GM12874 (cell line): Measurements from ENCODE around the gene BCL11A.

Experiments used
- CTCF ChIP-seq: IDR thresholded peaks from 2 replicates; pipeline ENCODE4 v1.5.1; 2011; ENCODE audit warnings: low read depth, mild to moderate bottlenecking, control low read depth, low read length, moderate library complexity; ENCODE audit not compliant: insufficient read depth

Gene BCL11A

GRCh38 chr2:60541056-60541651 is 12.3 kb downstream of the BCL11A start:
- no peak for TF ChIP-seq CTCF

GRCh38 chr2:60540074-60540473 is 13.4 kb downstream of the BCL11A start:
- no peak for TF ChIP-seq CTCF

- TF ChIP-seq CTCF = no peak
Observed at GRCh38 chr2:60539140-60539539, 14.3 kb downstream of the BCL11A start.

DNA sequence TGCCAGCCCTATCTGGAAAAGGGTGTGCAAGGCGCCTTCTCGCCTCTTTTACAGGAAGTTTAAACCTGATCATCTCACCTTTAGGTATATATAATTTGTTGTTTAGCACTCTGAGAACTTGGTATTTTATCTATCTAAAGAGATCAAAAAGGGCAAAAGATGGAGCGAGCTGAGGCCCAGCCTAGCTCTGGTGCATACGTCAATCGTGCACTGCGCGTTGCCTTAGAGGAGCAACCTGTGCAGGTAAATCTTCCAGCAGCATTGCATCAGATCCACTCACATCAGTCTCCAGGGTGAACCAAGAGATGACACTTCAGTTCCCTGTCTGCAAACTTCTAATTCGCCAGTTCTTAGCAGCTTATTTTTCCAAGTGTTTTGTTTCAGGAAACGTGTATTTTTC is 15.4 kb downstream of the BCL11A start:
- TF ChIP-seq CTCF = no peak

GRCh38 chr2:60536746-60537145 is 16.7 kb downstream of the BCL11A start:
- no peak for TF ChIP-seq CTCF

DNA sequence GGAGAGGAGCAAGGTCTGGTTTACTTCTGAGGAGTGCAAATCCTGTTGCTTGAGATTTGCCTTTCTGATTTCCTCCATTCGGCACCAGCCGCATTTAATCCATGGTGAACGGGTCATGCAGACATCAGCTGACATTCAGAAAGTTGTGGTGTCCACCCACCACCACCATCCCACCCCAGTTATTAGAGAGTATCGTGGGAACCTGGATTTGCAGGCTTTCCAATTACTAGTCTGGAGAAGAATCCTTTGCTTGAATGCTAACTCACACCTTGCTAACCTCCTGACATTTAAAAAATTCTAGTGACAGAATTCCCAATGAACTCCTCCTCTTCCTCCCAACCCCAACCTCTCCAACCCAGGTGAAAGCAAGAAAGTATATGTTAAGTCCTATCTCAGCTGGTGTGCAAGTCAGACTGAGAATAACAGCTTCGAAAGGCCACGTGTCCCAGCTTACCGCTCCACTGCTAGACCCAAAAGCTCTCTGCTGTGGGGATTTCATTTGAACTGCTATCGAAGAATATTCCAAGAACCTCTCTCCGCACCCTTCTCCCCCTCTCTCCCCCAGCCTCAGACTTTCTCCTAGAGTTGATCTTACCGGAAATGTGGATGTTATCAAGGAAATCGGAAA is 17.7 kb downstream of the BCL11A start:
- TF ChIP-seq CTCF = no peak

DNA sequence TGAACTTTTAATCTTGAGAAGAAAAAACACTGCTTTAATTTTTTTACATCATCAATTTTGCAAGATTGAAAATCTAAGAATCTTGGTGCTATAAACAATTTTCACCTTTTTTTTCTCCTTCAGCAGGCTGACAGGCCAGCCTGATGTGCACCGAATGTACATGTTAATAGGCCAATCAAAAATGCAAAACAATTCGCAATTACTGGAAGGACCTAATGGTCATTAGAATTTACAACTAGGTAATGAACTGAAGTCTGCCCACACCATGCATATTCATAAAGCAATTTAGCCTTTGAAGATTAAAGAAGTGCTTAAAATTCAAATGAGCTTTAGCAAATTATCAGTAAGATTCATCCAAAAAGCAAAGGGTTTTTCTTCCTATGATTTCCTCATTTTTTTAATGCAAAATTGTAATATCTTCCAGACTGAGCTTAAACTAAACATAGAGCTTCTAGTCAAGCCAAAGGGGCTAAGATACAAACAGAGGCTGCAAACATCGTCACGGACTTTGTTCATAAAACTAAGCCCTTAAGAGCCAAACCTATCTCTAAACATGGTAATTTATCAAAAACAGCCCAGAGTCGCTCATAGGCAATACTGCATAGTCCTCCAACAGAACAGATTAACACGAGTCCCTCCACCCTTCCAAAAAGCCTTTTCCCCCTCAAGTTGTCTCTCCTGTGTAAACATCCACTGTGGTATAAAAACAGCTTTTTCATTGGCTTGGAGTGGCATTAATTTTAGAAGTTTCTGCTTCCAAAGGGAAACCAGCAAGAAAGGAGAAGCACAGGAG is 18.4 kb downstream of the BCL11A start:
- TF ChIP-seq CTCF = no peak
